Measurements from ENCODE around the gene TPH1. TPM values are rescaled to one million over a fixed set of nuclear protein-coding genes. Genes with fewer than 3 reads are reported as not detected.
"Not testable (repeated sequence)": the region's sequence is repeated elsewhere in the genome, so short reads cannot be mapped to it uniquely, and the experiment has no call there.

The TPH1 gene
- polyA plus RNA-seq, 4 donors, result 1.3 to 45.3 (median 2.5) TPM

DNA sequence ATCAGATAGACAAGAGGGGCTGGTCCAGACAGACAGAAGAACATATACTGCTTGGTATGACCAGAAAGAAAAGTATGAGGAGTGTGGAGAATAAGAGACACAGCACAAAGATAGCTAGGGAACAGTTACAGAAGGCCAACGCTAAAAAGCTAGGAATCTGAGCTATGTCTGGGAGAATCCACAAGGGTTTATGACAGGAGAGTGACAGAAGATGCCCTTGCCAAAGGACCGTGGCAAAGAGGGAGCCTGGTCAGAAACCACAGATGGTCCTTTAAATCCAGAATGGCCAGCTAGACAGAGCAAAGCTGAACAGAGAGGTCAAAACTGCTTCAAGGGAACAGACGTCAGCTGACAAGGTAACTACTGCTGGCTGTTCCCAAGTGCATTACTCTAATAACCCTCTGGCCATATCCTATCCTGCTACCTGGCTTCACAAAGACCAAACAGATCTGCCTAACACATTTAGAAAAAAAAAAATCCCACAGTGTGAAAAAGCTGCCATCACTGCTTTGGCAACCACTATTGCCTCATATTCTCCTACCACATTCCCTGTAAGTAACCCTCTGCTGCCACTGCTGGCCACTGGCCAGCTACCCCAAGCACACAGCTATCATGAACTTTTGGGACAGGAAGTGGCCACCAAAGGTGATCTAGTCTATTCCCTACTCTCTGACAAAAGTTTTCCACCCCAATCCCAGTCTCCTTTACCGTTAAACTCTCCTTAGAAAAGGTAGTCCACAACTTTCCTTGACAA, 40.5 kb downstream of the TPH1 start:
- DNase-seq (no peak), FAIRE-seq (no peak)
- Histone ChIP-seq H3K36me3 (ENCODE audit: control insufficient read depth in 3 of 3, insufficient read depth in 2 of 3, low read depth in 1 of 3, low read length in 3 of 3) (peaks cover 0 to 11% (median 5%) of the 10 kb centered on the region in 3 donors), H3K9me3 (ENCODE audit: control insufficient read depth in 2 of 2, insufficient read depth in 1 of 2, low read depth in 1 of 2, low read length in 1 of 2) (no peaks in the 10 kb centered on the region), H3K27me3 (ENCODE audit: control insufficient read depth in 3 of 3, insufficient read depth in 3 of 3, low read length in 3 of 3) (no peaks in the 10 kb centered on the region), H3K27ac (ENCODE audit: low read depth in 1 of 3, low read length in 2 of 3) (no peak overlapping the region), H3K4me3 (ENCODE audit: low read depth in 1 of 3, low read length in 3 of 3) (no peak overlapping the region), H3K4me1 (ENCODE audit: control insufficient read depth in 3 of 3, insufficient read depth in 2 of 3, low read depth in 1 of 3, low read length in 2 of 3) (no peaks in the 10 kb centered on the region)
- WGBS, 3 donors, result 94 to 97% (median 96%) methylated on average over 4 of the region's 4 CpGs

DNA sequence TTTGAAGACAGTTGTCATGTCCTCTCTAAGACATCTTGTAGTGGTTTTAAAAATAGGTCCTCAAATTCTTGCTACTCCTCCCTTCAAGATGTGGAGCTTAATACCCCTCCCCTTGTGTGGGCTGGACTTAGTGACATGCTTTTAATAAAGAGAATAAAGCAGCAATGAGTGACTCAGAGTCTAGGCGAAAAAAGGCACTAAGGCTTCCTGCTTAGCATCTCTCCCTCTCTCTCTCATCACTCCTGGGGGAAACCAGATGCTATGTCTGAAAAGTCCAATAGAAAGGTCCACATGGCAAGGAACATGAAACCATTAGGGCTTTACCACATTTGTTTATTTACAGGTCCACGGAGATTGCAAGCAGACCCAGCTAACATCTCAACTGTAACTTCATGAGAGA, 44.9 kb downstream of the TPH1 start:
- H3K27me3 ChIP-seq (ENCODE audit: control insufficient read depth in 3 of 3, insufficient read depth in 3 of 3, low read length in 3 of 3), result no peaks in the 10 kb centered on the region
- no peaks in the 10 kb centered on the region for H3K4me1 ChIP-seq (ENCODE audit: control insufficient read depth in 3 of 3, insufficient read depth in 2 of 3, low read depth in 1 of 3, low read length in 2 of 3)
- no peak overlapping the region for H3K4me3 ChIP-seq (ENCODE audit: low read depth in 1 of 3, low read length in 3 of 3)
- DNase-seq, result no peak
- H3K36me3 ChIP-seq (ENCODE audit: control insufficient read depth in 3 of 3, insufficient read depth in 2 of 3, low read depth in 1 of 3, low read length in 3 of 3), result peaks cover 2 to 14% (median 3%) of the 10 kb centered on the region in 3 donors
- WGBS, 3 donors, result 76 to 82% (median 80%) methylated on average over 2 of the region's 2 CpGs
- no peak overlapping the region for H3K27ac ChIP-seq (ENCODE audit: low read depth in 1 of 3, low read length in 2 of 3)
- FAIRE-seq, result no peak
- no peaks in the 10 kb centered on the region for H3K9me3 ChIP-seq (ENCODE audit: control insufficient read depth in 2 of 2, insufficient read depth in 1 of 2, low read depth in 1 of 2, low read length in 1 of 2)

DNA sequence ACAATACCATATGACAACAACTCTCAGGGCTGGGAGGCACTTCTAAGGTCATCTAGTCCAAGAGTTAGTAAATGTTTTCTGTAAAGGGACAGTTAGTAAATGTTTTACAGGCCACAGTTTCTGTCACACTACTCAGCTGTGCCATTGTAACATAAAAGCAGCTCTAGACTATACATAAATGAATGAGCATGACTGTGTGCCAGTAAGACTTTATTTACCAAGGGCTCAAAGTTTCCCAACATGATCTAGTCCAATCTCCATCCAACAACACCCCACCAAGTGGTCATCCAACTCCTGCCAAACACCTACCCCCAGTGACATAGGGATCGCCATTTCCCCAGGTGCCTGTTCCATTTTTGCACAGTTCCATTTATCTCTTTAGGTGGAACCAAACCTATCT, 45.3 kb downstream of the TPH1 start:
- peak in 1 of 2 donors; percentile 48 for DNase-seq
- Histone ChIP-seq H3K36me3 (ENCODE audit: control insufficient read depth in 3 of 3, insufficient read depth in 2 of 3, low read depth in 1 of 3, low read length in 3 of 3) (peaks cover 2 to 10% (median 3%) of the 10 kb centered on the region in 3 donors), H3K27me3 (ENCODE audit: control insufficient read depth in 3 of 3, insufficient read depth in 3 of 3, low read length in 3 of 3) (no peaks in the 10 kb centered on the region), H3K27ac (ENCODE audit: low read depth in 1 of 3, low read length in 2 of 3) (no peak overlapping the region), H3K4me3 (ENCODE audit: low read depth in 1 of 3, low read length in 3 of 3) (no peak overlapping the region), H3K9me3 (ENCODE audit: control insufficient read depth in 2 of 2, insufficient read depth in 1 of 2, low read depth in 1 of 2, low read length in 1 of 2) (no peaks in the 10 kb centered on the region), H3K4me1 (ENCODE audit: control insufficient read depth in 3 of 3, insufficient read depth in 2 of 3, low read depth in 1 of 3, low read length in 2 of 3) (no peaks in the 10 kb centered on the region)
- WGBS, 3 donors, result 96 to 100% (median 96%) methylated on average over 1 of the region's 1 CpG
- no peak for FAIRE-seq

DNA sequence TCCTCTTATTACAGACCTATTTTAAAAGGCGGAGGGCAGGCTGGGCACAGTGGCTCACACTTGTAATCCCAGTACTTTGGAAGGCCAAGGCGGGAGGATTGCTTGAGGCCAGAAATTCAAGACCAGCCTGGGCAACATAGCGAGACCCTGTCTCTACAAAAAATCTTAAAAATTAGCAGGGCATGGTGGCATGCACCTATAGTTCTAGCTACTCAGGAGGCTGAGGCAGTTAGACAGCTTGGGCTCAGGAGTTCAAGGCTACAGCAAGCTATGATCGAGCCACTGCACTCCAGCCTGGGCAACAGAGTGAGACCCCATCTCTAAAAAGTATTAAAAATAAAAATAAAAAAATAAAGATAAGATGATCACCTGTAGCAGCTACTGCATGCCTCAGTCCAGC, 45.9 kb downstream of the TPH1 start:
- H3K4me3 ChIP-seq (ENCODE audit: low read depth in 1 of 3, low read length in 3 of 3); H3K4me1 ChIP-seq (ENCODE audit: control insufficient read depth in 3 of 3, insufficient read depth in 2 of 3, low read depth in 1 of 3, low read length in 2 of 3); H3K27ac ChIP-seq (ENCODE audit: low read depth in 1 of 3, low read length in 2 of 3); H3K36me3 ChIP-seq (ENCODE audit: control insufficient read depth in 3 of 3, insufficient read depth in 2 of 3, low read depth in 1 of 3, low read length in 3 of 3); H3K27me3 ChIP-seq (ENCODE audit: control insufficient read depth in 3 of 3, insufficient read depth in 3 of 3, low read length in 3 of 3); H3K9me3 ChIP-seq (ENCODE audit: control insufficient read depth in 2 of 2, insufficient read depth in 1 of 2, low read depth in 1 of 2, low read length in 1 of 2); DNase-seq; FAIRE-seq: not testable (repeated sequence)
- WGBS, 3 donors, result 96 to 97% (median 96%) methylated on average over 4 of the region's 4 CpGs

Other genes with a start within 250 kb of the TPH1 start
- gene SERGEF, start 33.2 kb downstream of the TPH1 start, polyA plus RNA-seq, result 10 to 100 TPM; 19.2 to 31.1 (median 27.0) TPM
- gene SAAL1, start 59.8 kb upstream of the TPH1 start, polyA plus RNA-seq, result 10 to 100 TPM in 3 of 4 donors, 1 to 10 TPM in 1; 10.0 to 21.9 (median 12.1) TPM
- gene MRGPRX3, start 86.3 kb upstream of the TPH1 start, polyA plus RNA-seq, result not detected
- gene MRGPRX4, start 126.6 kb upstream of the TPH1 start, polyA plus RNA-seq, result not detected
- gene SAA4, start 190.5 kb upstream of the TPH1 start, polyA plus RNA-seq, result under 1 TPM in 1 of 4 donors, not detected in 3; 0.15 TPM
- 1 to 10 TPM in 3 of 4 donors, not detected in 1; 1.1 to 9.2 (median 4.9) TPM for gene SAA2, start 202.4 kb upstream of the TPH1 start, polyA plus RNA-seq
- 10 to 100 TPM in 1 of 4 donors, 1 to 10 TPM in 2, not detected in 1; 3.0 to 64.0 (median 9.8) TPM for gene SAA1, start 220.0 kb upstream of the TPH1 start, polyA plus RNA-seq